Thoracic aorta endothelial cell (primary cell): ENCODE data around the gene ARHGEF5. TPM values are rescaled to one million over a fixed set of nuclear protein-coding genes. Genes with fewer than 3 reads are reported as not detected.

ENCODE experiments used
- total RNA-seq: library from RNA; depleted of rRNA; stranded (reverse); fragments of >200 nt; gene quantifications from 2 replicates; pipeline ENCODE4 v1.2.3, GENCODE V29; 2012

Gene ARHGEF5
- total RNA-seq = 1.1 and 1.3 TPM in 2 replicates

GRCh38 chr7:144355176-144355822, at the start of gene ARHGEF5:
Gene ARHGEF5, plus strand, starts transcription at chr7:144355402. Its CDS starts 7,268 bp downstream, at chr7:144362670.

GRCh38 chr7:144311872-144312469, 43.2 kb upstream of the ARHGEF5 start, which contains the start of gene OR2A1:
Gene OR2A1, plus strand, starts transcription at chr7:144312419. Its CDS starts 5,706 bp downstream, at chr7:144318125.

GRCh38 chr7:144403649-144404061, 48.5 kb downstream of the ARHGEF5 start, which contains the start of gene NOBOX:
Gene NOBOX, minus strand, starts transcription at chr7:144403693.

Other genes with a start within 250 kb of the ARHGEF5 start
- gene OR2A2, start 245.8 kb upstream of the ARHGEF5 start, total RNA-seq = not detected in 2 replicates
- gene OR2A14, start 232.2 kb upstream of the ARHGEF5 start, total RNA-seq = not detected in 2 replicates
- 0.22 and 1.1 TPM in 2 replicates for gene CTAGE4, start 171.9 kb upstream of the ARHGEF5 start, total RNA-seq
- 0.53 and 1.1 TPM in 2 replicates for gene ARHGEF35, start 159.6 kb upstream of the ARHGEF5 start, total RNA-seq
- 0.07 TPM in 1 of 2 replicates, not detected in the other for gene OR2A42, start 115.8 kb upstream of the ARHGEF5 start, total RNA-seq
- gene OR2A7, start 90.6 kb upstream of the ARHGEF5 start, total RNA-seq = 0.27 and 0.65 TPM in 2 replicates
- 0.65 TPM in 1 of 2 replicates, not detected in the other for gene CTAGE8, start 86.1 kb upstream of the ARHGEF5 start, total RNA-seq
- 0.22 TPM in 1 of 2 replicates, not detected in the other for gene OR2A1, start 43.0 kb upstream of the ARHGEF5 start, total RNA-seq
- not detected in 2 replicates for gene NOBOX, start 48.3 kb downstream of the ARHGEF5 start, total RNA-seq